Body of pancreas (tissue), 4 donors: ENCODE measurements around the gene PNPLA2.

Experiments used
- CTCF ChIP-seq, 7 experiments: fragments of 450-650 bp in 4 of 7; fragments of 200-600 bp in 3 of 7; sonication (generic) in 3 of 7; IDR thresholded peaks; one replicate each; pipeline ENCODE4 v1.5.1; 2016 to 2019; ENCODE audit warnings: antibody characterized with exemption in 7 of 7
- POLR2A ChIP-seq, 3 donors: fragments of 450-650 bp; IDR thresholded peaks; one replicate each; pipeline ENCODE4 v1.6.1; 2016; ENCODE audit warnings: antibody characterized with exemption in 3 of 3, mild to moderate bottlenecking in 2 of 3

GRCh38 chr11:777288-778255 is 41.1 kb upstream of the PNPLA2 start, which contains the start of gene GATD1:
- TF ChIP-seq POLR2A (IDR thresholded peaks at IDR 0.05) (peak; percentile 58 to 74 (median 65)), CTCF (IDR thresholded peaks at IDR 0.05) (no peak)
